Activated CD8-positive, alpha-beta T cell treated with anti-CD3 and anti-CD28 coated beads for 36 hours (primary cell): ENCODE data around the gene EIPR1. TPM values are rescaled to one million over a fixed set of nuclear protein-coding genes. Genes with fewer than 3 reads are reported as not detected.

ENCODE experiments used
- ATAC-seq: fragments of 200-7000 bp; cut with Tn5 transposase; one replicate; pipeline ENCODE4 v1.10.0; 2021; ENCODE audit warnings: mild to moderate bottlenecking, moderate library complexity
- CTCF ChIA-PET: fragments of 350-600 bp; sonication (Branson Sonifier 250); formaldehyde crosslinking; loops from one replicate; lab custom pipeline; 2021; ENCODE audit warnings: antibody characterized with exemption; lab: Charles Lee
- POLR2A ChIA-PET: fragments of 350-600 bp; sonication (Branson Sonifier 250); formaldehyde crosslinking; loops from one replicate; lab custom pipeline; 2021; ENCODE audit warnings: antibody characterized with exemption; lab: Charles Lee
- DNase-seq: peaks from one replicate; pipeline ENCODE4 v3.0.0-alpha.2; 2020
- H3K27ac Mint-ChIP-seq: one replicate; pipeline ENCODE4 v1.8.0; 2021; ENCODE audit warnings: mild to moderate bottlenecking, mixed read lengths
- H3K27me3 Mint-ChIP-seq: one replicate; pipeline ENCODE4 v1.8.0; 2021; ENCODE audit warnings: mixed read lengths
- H3K36me3 Mint-ChIP-seq: one replicate; pipeline ENCODE4 v1.8.0; 2021; ENCODE audit warnings: low read depth, mixed read lengths
- H3K4me1 Mint-ChIP-seq: one replicate; pipeline ENCODE4 v1.8.0; 2021; ENCODE audit warnings: low read depth, mixed read lengths
- H3K4me3 Mint-ChIP-seq: one replicate; pipeline ENCODE4 v1.8.0; 2021; ENCODE audit warnings: mild to moderate bottlenecking, moderate library complexity, mixed read lengths
- H3K9me3 Mint-ChIP-seq: one replicate; pipeline ENCODE4 v1.8.0; 2021; ENCODE audit warnings: mixed read lengths
- intact Hi-C: fragments of 100-400 bp; cut with micrococcal nuclease; formaldehyde crosslinking; loops from one replicate; pipeline ENCODE4 v1.10.0; 2022
- total RNA-seq, 2 experiments: library from RNA; stranded (reverse); gene quantifications; one replicate each; pipeline ENCODE4 v1.2.3, GENCODE V29; 2021
- TF ChIP-seq, protein P1 (sequence below): fragments of 200-600 bp; IDR thresholded peaks from one replicate; pipeline ENCODE4 v1.8.0; 2022; ENCODE audit warnings: antibody characterized with exemption, mild to moderate bottlenecking

Gene EIPR1
- total RNA-seq, 2 experiments from 2014 or later: 38.4 to 39.1 TPM

DNA sequence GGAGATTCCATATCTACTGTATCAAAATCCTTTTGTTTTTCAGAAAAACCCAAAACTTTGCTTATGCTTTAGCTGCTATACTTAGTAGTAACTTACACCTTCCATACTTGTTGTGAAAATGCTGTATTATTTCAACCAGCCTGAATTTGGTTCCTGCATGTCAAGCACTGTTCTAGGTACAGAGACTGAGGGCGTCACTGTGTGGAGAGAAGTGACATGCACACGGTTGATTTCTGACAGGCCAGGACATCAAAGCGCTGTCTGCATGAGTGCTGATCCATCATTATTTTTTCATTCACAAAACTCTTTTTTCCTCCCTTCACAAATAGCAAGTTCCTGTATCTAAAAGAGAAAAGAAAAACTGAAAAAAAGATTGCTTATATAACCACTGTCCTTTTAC lies 33.5 kb upstream of the EIPR1 start:
- H3K4me1 Mint-ChIP-seq: peaks cover 7% of the 10 kb centered on the region
- no peak overlapping the region for H3K4me3 Mint-ChIP-seq
- ChIA-PET POLR2A (no interaction called here), CTCF (no interaction called here)
- no peak for DNase-seq
- intact Hi-C loops: no loop called here
- H3K27ac Mint-ChIP-seq: no peak overlapping the region
- no peaks in the 10 kb centered on the region for H3K27me3 Mint-ChIP-seq
- H3K36me3 Mint-ChIP-seq: peaks cover 14% of the 10 kb centered on the region
- no peak for ATAC-seq
- TF ChIP-seq, protein P1, sequence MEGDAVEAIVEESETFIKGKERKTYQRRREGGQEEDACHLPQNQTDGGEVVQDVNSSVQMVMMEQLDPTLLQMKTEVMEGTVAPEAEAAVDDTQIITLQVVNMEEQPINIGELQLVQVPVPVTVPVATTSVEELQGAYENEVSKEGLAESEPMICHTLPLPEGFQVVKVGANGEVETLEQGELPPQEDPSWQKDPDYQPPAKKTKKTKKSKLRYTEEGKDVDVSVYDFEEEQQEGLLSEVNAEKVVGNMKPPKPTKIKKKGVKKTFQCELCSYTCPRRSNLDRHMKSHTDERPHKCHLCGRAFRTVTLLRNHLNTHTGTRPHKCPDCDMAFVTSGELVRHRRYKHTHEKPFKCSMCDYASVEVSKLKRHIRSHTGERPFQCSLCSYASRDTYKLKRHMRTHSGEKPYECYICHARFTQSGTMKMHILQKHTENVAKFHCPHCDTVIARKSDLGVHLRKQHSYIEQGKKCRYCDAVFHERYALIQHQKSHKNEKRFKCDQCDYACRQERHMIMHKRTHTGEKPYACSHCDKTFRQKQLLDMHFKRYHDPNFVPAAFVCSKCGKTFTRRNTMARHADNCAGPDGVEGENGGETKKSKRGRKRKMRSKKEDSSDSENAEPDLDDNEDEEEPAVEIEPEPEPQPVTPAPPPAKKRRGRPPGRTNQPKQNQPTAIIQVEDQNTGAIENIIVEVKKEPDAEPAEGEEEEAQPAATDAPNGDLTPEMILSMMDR: no peak
- no peaks in the 10 kb centered on the region for H3K9me3 Mint-ChIP-seq

DNA sequence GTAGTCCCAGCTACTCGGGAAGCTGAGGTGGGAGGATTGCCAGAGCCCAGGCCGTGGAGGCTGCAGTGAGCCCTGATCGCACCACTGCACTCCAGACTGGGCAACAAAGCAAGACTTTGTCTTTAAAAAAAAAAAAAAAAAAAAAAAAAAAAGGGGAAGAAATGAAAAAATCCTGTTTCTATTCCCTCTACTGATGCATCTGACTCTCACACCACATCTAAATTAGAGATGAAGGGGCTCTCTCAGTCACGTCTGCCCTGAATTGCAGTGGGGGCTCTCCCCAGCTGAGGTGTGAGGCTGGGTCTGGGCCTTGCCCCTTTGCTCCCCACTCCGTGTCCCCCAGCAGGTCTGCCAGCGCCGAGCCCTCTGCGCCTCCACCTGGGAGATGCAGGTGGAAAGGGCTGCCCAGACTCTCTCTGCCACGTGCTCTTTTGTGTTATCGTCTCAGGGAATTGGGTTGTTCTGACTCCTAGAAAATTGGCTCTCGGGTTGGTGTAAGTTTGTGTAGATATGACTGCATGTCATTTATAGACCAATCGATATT lies 32.1 kb upstream of the EIPR1 start:
- CTCF ChIA-PET: no interaction called here
- no peak for ATAC-seq
- no peak overlapping the region for H3K27ac Mint-ChIP-seq

DNA sequence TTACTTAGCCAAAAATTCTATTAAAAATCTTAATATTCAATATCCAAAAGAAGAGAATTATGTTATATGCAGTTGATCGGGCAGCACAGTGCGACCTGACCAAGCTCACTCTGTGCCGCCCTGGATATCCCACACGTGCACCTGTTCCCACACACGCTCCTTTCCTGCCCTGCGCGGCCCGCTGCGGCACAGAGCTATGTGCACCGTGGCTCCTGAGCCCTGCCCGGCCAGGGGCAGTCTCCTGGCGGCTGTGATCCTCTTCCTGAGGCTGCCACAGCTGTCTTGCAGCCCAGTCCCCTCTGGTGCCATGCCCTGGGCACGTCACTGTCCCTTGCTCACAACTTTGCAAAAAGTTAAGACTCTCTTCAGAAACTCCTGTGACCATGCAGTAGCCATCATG lies 31.2 kb upstream of the EIPR1 start:
- no peaks in the 10 kb centered on the region for H3K27me3 Mint-ChIP-seq
- POLR2A ChIA-PET: no interaction called here
- H3K36me3 Mint-ChIP-seq: peaks cover 13% of the 10 kb centered on the region
- no peak overlapping the region for H3K4me3 Mint-ChIP-seq
- H3K4me1 Mint-ChIP-seq: peaks cover 8% of the 10 kb centered on the region
- H3K27ac Mint-ChIP-seq: no peak overlapping the region
- no peaks in the 10 kb centered on the region for H3K9me3 Mint-ChIP-seq
- intact Hi-C loops: no loop called here
- DNase-seq (no peak), ATAC-seq (no peak)
- CTCF ChIA-PET: interaction anchor here (1.4 kb wide), 1 partner anchor 15 kb away, joined by 3 read pairs; no protein-coding TSS in a partner anchor
- TF ChIP-seq, protein P1: no peak

More for the DNA sequence above, 32.1 kb upstream of the EIPR1 start:
- Mint-ChIP-seq H3K4me1 (peaks cover 8% of the 10 kb centered on the region), H3K9me3 (no peaks in the 10 kb centered on the region), H3K27me3 (no peaks in the 10 kb centered on the region), H3K36me3 (peaks cover 13% of the 10 kb centered on the region), H3K4me3 (no peak overlapping the region)
- POLR2A ChIA-PET: no interaction called here
- intact Hi-C loops: no loop called here
- DNase-seq: no peak
- TF ChIP-seq, protein P1: no peak

DNA sequence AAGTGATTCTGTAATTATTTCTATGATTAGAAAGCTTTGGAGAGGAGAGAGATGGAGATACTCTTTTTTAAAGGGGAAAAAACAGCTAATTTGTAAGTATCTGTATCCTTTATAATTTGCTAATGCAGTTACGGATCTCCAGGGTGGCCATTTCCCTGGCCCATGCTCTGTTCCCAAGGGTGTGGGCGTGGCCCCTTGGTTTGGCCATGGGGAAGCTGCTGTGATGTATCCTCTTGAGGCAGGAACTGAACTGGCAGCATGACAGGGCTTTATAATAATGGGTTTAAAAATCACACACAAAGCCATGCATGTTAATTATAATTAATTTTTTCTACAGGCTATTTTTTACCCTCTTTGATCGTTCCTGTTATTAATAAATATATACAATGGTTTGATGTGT lies 28.9 kb upstream of the EIPR1 start:
- intact Hi-C loops: no loop called here
- CTCF ChIA-PET: interaction anchor here (0.8 kb wide), 1 partner anchor 18 kb away, joined by 3 read pairs; no protein-coding TSS in a partner anchor
- Mint-ChIP-seq H3K36me3 (peaks cover 25% of the 10 kb centered on the region), H3K9me3 (no peaks in the 10 kb centered on the region), H3K27me3 (no peaks in the 10 kb centered on the region), H3K4me1 (peaks cover 11% of the 10 kb centered on the region), H3K27ac (no peak overlapping the region), H3K4me3 (no peak overlapping the region)
- TF ChIP-seq, protein P1: no peak
- no peak for DNase-seq
- POLR2A ChIA-PET: no interaction called here
- ATAC-seq: no peak

DNA sequence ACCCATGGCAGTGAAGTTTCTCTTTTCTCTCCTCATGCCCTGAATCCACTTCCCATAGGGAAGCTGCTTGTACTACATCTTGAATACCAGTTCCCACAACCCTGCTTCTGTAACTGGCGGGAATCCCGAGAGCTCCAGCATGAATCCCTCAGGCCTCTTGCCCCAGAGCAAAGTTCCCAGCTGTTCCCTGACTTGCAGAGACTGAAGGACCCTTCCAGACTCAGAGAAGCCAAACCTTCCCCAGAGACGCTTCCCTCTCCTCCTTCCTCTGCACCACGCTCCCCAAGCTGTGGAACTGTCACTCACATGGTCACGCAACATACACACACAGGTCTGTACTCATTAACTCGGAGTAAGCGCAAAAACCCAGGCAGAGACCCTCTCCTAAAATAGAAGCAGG lies 28.3 kb upstream of the EIPR1 start:
- intact Hi-C loops: no loop called here
- DNase-seq (no peak), ATAC-seq (no peak)
- Mint-ChIP-seq H3K9me3 (no peaks in the 10 kb centered on the region), H3K4me3 (no peak overlapping the region), H3K4me1 (peaks cover 8% of the 10 kb centered on the region), H3K27ac (no peak overlapping the region), H3K27me3 (no peaks in the 10 kb centered on the region), H3K36me3 (peaks cover 25% of the 10 kb centered on the region)
- POLR2A ChIA-PET: no interaction called here
- TF ChIP-seq, protein P1: no peak
- CTCF ChIA-PET: interaction anchor here (0.6 kb wide), 1 partner anchor 14 kb away, joined by 4 read pairs; no protein-coding TSS in a partner anchor
